G401 (cell line): ENCODE measurements around the gene TRIM51G. TPM values are rescaled to one million over a fixed set of nuclear protein-coding genes. Genes with fewer than 3 reads are reported as not detected.
"Not testable (repeated sequence)": the region's sequence is repeated elsewhere in the genome, so short reads cannot be mapped to it uniquely, and the experiment has no call there.

Experiments
- DNase-seq: peaks from one replicate; pipeline ENCODE4 v3.0.0-alpha.2; 2015; ENCODE audit warnings: low spot score
- in situ Hi-C: cut with HindIII; loops from 2 replicates; pipeline ENCODE4 v1.10.0; 2016; ENCODE audit warnings: low sequenced_read_pairs, mixed read lengths
- total RNA-seq: library from RNA; depleted of rRNA; stranded (reverse); fragments of >200 nt; shearing (Covaris generic); gene quantifications from 2 replicates; pipeline ENCODE4 v1.2.3, GENCODE V29; 2014; rRNA removed

The TRIM51G gene
- total RNA-seq = not detected in 2 replicates

DNA sequence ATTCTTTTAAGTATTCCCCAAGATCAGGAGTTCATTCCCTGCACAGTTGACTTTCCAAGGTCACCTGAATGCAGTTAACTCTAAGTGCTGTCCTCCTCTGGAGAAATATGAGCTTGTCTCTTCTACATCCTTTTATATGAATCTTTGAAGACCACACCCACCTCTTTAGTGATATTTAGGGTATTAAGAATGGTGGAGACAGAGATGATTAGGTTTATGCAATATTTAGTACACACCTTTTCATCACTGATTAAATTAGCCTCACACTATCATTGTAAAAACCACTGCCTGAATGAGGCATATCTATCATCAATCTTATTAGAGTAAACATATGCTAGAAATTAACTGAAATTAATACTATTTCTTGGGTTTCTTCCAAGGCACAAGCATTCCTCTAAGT, at the start of gene TRIM51G:
Gene TRIM51G, minus strand, starts transcription at position 101 of the 400 bp plus-strand sequence. CDS start 2,190 bp downstream, outside the sequence.
- in situ Hi-C loops, DNase-seq: not testable (repeated sequence)

DNA sequence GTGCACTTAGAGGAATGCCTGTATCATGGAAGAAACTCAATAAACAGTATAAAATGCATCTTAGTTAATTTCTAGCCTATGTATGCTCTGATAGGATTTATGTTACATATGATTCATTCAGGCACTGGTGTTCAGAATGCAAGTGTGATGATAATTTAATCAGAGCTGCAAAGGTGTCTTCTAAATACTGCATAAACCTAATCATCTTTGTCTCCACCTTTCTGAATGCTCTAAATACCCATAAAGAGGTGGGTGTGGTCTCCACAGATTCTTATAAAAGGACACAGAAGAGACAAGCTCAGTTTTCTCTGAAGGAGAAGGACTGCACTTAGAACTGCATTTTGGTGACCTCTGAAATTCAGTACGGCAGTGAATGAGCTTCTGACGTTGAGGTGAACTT, 44.8 kb upstream of the TRIM51G start, which contains the start of gene TRIM49B:
Gene TRIM49B, plus strand, starts transcription at position 301 of the 400 bp plus-strand sequence. CDS start 2,777 bp downstream, outside the sequence.
- in situ Hi-C loops, DNase-seq: not testable (repeated sequence)

- DNase-seq, in situ Hi-C loops: not testable (repeated sequence)
Measured at GRCh38 chr11:48968592-48968991, 15.1 kb downstream of the TRIM51G start.

DNA sequence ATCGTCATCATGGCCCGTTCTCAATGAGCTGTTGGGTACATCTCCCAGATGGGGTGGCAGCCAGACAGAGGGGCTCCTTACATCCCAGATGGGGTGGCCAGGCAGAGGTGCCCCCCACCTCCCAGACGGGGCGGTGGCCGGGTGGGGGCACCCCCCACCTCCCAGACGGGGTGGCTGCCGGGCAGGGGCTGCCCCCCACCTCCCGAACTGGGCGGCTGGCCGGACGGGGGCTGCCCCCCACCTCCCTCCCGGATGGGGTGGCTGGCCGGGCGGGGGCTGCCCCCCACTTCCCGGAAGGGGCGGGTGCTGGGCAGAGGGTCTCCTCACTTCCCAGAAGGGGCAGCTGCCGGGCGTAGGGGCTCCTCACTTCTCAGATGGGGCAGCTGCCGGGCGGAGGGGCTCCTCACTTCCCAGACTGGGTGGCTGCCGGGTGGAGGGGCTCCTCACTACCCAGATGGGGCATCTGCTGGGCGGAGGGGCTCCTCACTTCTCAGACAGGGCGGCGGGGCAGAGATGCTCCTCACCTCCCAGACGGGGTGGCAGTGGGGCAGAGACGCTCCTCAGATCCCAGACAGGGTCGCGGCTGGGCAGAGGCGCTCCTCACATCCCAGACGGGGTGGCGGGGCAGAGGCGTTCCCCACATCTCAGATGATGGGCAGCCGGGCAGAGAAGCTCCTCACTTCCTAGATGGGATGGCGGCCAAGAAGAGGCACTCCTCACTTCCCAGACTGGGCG, 28.2 kb downstream of the TRIM51G start:
- DNase-seq, in situ Hi-C loops: not testable (repeated sequence)

DNA sequence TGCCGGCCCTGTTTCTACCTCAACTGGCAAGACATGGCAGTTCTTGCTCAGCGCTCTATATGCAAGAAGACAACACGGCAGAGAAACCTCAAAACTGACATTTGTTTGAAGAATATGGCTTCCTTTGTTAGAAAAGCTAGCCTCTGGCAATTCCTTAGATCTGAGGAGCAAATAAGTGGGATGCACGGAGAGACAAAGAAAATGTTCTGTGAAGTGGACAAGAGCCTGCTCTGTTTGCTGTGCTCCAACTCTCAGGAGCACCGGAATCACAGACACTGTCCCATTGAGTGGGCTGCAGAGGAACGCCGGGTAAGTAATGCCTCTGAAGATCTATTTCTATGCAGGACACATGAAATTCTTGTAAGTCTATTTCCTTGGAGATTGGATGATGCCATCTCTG, 37.9 kb downstream of the TRIM51G start:
- DNase-seq, in situ Hi-C loops: not testable (repeated sequence)

Other genes starting within 250 kb of the TRIM51G start
- gene TRIM49B, start 44.9 kb upstream of the TRIM51G start, total RNA-seq = 1.5 TPM in 1 of 2 replicates, not detected in the other
- not detected in 2 replicates for gene TRIM64C, start 75.2 kb upstream of the TRIM51G start, total RNA-seq
- not detected in 2 replicates for gene FOLH1, start 224.7 kb upstream of the TRIM51G start, total RNA-seq